Panc1 (cell line): ENCODE data around the gene MTTP. TPM values are rescaled to one million over a fixed set of nuclear protein-coding genes. Genes with fewer than 3 reads are reported as not detected.

Experiments
- ATAC-seq: fragments of 200-7000 bp; cut with Tn5 transposase; 2 replicates; pipeline ENCODE4 v1.9.1; 2020; ENCODE audit warnings: mild to moderate bottlenecking, moderate library complexity
- BruUV-seq: library from RNA; stranded (reverse); fragments of 400-500 nt; replicated peaks from 2 replicates; lab custom pipeline; 2021; lab: Mats Ljungman, UMichigan
- CTCF ChIA-PET: fragments of 300-600 bp; sonication (Branson Sonifier 250); formaldehyde crosslinking; loops from one replicate; lab custom pipeline; 2022; ENCODE audit warnings: antibody characterized with exemption; lab: Charles Lee
- POLR2A ChIA-PET: fragments of 300-600 bp; sonication (Branson Sonifier 250); formaldehyde crosslinking; loops from one replicate; lab custom pipeline; 2022; ENCODE audit warnings: antibody characterized with exemption; lab: Charles Lee
- DNase-seq: peaks from one replicate; pipeline ENCODE4 v3.0.0-alpha.2; 2010; ENCODE audit warnings: low read depth, low spot score
- H3K27ac ChIP-seq: 2 replicates; pipeline ENCODE4 v1.5.1; 2011; ENCODE audit warnings: mild to moderate bottlenecking, low read length, inconsistent platforms
- H3K27me3 ChIP-seq: fragments of 200-500 bp; sonication (Bioruptor generic); 2 replicates; pipeline ENCODE4 v1.6.0; 2014; ENCODE audit warnings: low read length, inconsistent platforms; ENCODE audit not compliant: control insufficient read depth, insufficient read depth
- H3K36me3 ChIP-seq: fragments of 200-500 bp; sonication (Bioruptor generic); 2 replicates; pipeline ENCODE4 v1.5.1; 2014; ENCODE audit warnings: inconsistent platforms, mild to moderate bottlenecking, low read length, moderate library complexity; ENCODE audit not compliant: control insufficient read depth, insufficient read depth
- H3K4me1 ChIP-seq: 2 replicates; pipeline ENCODE4 v1.5.1; 2011; ENCODE audit warnings: inconsistent platforms, mild to moderate bottlenecking, low read length, moderate library complexity; ENCODE audit not compliant: control insufficient read depth, insufficient read depth
- H3K4me3 ChIP-seq, 2 experiments: 2 replicates each; pipeline ENCODE4 v1.5.1; 2011 to 2012; ENCODE audit warnings: low read depth in 2 of 2, low read length in 2 of 2, mild to moderate bottlenecking in 2 of 2, inconsistent platforms in 1 of 2, moderate library complexity in 1 of 2
- H3K9me3 ChIP-seq: fragments of 200-500 bp; sonication (Bioruptor generic); 2 replicates; pipeline ENCODE4 v1.5.1; 2014; ENCODE audit warnings: low read depth, mild to moderate bottlenecking, inconsistent platforms, low read length, moderate library complexity; ENCODE audit not compliant: control insufficient read depth, insufficient read depth
- POLR2AphosphoS5 ChIP-seq: IDR thresholded peaks from 2 replicates; pipeline ENCODE4 v1.6.1; 2012; ENCODE audit warnings: mild to moderate bottlenecking, low read depth, low read length, moderate library complexity
- SIN3A ChIP-seq: IDR thresholded peaks from 2 replicates; pipeline ENCODE4 v1.6.1; 2012; ENCODE audit warnings: low read depth, mild to moderate bottlenecking, low read length, moderate library complexity, borderline replicate concordance; ENCODE audit not compliant: insufficient read depth
- TCF7L2 ChIP-seq: IDR thresholded peaks from 2 replicates; pipeline ENCODE4 v1.6.1; 2011; ENCODE audit warnings: mild to moderate bottlenecking, low read depth, low read length, inconsistent platforms
- in situ Hi-C: cut with HindIII; loops from 2 replicates; pipeline ENCODE4 v1.10.0; 2016; ENCODE audit warnings: low sequenced_read_pairs, low pct_unique_long_range_greater_than_20kb
- intact Hi-C: fragments of 100-400 bp; cut with micrococcal nuclease; formaldehyde crosslinking; loops from one replicate; pipeline ENCODE4 v1.10.0; 2022; ENCODE audit not compliant: unreplicated experiment
- total RNA-seq: library from RNA; stranded (reverse); gene quantifications from one replicate; pipeline ENCODE4 v1.2.1, GENCODE V29; 2021; ENCODE audit not compliant: unreplicated experiment
- TF ChIP-seq, protein P1 (sequence below): fragments of 450-650 bp; IDR thresholded peaks from 2 replicates; pipeline ENCODE4 v1.5.1; 2017; ENCODE audit warnings: mild to moderate bottlenecking
- TF ChIP-seq, protein P2 (sequence below), 2 experiments: IDR thresholded peaks; 2 replicates each; pipeline ENCODE4 v1.6.1; 2011 to 2012; ENCODE audit warnings: low read depth in 2 of 2, control low read depth in 1 of 2, low read length in 1 of 2, mild to moderate bottlenecking in 1 of 2, moderate library complexity in 1 of 2; ENCODE audit not compliant: insufficient read depth in 1 of 2

Gene MTTP
- total RNA-seq, 1 experiment from 2014 or later = 0.26 TPM

DNA sequence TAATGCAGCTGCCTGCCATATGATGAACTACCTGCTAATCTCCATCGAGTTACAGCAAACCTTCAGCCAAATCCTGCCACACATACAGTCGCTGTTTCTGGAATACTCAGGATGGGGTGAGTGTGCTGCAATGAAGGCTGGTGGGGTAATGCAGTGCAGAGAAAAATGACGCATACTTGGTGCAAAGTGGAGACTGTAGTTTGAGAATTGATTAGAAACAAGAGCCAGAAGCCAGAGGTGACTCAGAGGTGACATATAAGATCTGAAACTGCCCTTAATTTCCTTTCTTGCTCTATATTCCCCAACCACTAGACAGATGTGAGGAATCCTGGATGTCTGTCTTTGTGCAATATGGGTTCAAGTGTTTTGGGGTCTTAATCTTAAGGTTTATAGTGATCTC lies 61.0 kb downstream of the MTTP start:
- Histone ChIP-seq H3K36me3 (no peaks in the 10 kb centered on the region), H3K27ac (no peak overlapping the region), H3K27me3 (no peaks in the 10 kb centered on the region; the same call in 1 of the 2 replicates), H3K4me3 (no peak overlapping the region), H3K9me3 (no peaks in the 10 kb centered on the region), H3K4me1 (no peaks in the 10 kb centered on the region)
- in situ Hi-C loops (no loop called here), intact Hi-C loops (no loop called here)
- ChIA-PET POLR2A (no interaction called here), CTCF (no interaction called here)
- DNase-seq = no peak
- no TSS peak for BruUV-seq
- TF ChIP-seq SIN3A (no peak), POLR2AphosphoS5 (no peak), TCF7L2 (no peak)
- TF ChIP-seq, protein P1, sequence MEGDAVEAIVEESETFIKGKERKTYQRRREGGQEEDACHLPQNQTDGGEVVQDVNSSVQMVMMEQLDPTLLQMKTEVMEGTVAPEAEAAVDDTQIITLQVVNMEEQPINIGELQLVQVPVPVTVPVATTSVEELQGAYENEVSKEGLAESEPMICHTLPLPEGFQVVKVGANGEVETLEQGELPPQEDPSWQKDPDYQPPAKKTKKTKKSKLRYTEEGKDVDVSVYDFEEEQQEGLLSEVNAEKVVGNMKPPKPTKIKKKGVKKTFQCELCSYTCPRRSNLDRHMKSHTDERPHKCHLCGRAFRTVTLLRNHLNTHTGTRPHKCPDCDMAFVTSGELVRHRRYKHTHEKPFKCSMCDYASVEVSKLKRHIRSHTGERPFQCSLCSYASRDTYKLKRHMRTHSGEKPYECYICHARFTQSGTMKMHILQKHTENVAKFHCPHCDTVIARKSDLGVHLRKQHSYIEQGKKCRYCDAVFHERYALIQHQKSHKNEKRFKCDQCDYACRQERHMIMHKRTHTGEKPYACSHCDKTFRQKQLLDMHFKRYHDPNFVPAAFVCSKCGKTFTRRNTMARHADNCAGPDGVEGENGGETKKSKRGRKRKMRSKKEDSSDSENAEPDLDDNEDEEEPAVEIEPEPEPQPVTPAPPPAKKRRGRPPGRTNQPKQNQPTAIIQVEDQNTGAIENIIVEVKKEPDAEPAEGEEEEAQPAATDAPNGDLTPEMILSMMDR = no peak
- TF ChIP-seq, protein P2, sequence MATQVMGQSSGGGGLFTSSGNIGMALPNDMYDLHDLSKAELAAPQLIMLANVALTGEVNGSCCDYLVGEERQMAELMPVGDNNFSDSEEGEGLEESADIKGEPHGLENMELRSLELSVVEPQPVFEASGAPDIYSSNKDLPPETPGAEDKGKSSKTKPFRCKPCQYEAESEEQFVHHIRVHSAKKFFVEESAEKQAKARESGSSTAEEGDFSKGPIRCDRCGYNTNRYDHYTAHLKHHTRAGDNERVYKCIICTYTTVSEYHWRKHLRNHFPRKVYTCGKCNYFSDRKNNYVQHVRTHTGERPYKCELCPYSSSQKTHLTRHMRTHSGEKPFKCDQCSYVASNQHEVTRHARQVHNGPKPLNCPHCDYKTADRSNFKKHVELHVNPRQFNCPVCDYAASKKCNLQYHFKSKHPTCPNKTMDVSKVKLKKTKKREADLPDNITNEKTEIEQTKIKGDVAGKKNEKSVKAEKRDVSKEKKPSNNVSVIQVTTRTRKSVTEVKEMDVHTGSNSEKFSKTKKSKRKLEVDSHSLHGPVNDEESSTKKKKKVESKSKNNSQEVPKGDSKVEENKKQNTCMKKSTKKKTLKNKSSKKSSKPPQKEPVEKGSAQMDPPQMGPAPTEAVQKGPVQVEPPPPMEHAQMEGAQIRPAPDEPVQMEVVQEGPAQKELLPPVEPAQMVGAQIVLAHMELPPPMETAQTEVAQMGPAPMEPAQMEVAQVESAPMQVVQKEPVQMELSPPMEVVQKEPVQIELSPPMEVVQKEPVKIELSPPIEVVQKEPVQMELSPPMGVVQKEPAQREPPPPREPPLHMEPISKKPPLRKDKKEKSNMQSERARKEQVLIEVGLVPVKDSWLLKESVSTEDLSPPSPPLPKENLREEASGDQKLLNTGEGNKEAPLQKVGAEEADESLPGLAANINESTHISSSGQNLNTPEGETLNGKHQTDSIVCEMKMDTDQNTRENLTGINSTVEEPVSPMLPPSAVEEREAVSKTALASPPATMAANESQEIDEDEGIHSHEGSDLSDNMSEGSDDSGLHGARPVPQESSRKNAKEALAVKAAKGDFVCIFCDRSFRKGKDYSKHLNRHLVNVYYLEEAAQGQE (IDR thresholded peaks at IDR 0.05; ENCODE audit: insufficient read depth in 1 of 2, low read depth in 2 of 2, low read length in 1 of 2) = no peak
- ATAC-seq = no peak

DNA sequence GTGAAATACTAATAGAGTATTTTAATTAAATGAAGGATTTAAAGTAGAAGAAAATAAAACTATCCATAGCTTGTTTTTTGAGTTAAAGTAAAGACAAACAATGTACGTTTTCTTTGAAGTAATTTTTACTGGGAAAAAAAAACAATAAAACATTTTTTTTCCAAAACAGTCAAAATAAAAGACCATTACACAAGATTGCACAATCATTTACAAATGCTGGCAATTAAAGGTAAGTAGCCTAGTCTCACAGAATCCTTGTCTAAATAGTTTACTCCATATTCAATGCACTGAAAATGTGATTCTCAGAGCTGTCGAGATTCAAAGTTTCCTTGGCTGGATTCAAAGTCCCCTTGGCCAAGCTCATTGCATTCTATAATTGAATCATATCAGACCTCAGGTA lies 61.8 kb downstream of the MTTP start:
- CTCF ChIA-PET = no interaction called here
- ATAC-seq = no peak
- no peaks in the 10 kb centered on the region; the same call in 1 of the 2 replicates for H3K27me3 ChIP-seq
- in situ Hi-C loops = no loop called here
- no peaks in the 10 kb centered on the region for H3K4me1 ChIP-seq
- intact Hi-C loops = no loop called here
- no peak overlapping the region for H3K27ac ChIP-seq
- DNase-seq = no peak
- no peaks in the 10 kb centered on the region for H3K9me3 ChIP-seq
- H3K36me3 ChIP-seq = no peaks in the 10 kb centered on the region
- TF ChIP-seq, protein P2 (IDR thresholded peaks at IDR 0.05; ENCODE audit: insufficient read depth in 1 of 2, low read depth in 2 of 2, low read length in 1 of 2) = no peak
- no peak for TF ChIP-seq SIN3A
- TF ChIP-seq TCF7L2 = no peak
- TF ChIP-seq, protein P1 = no peak
- no peak for TF ChIP-seq POLR2AphosphoS5
- POLR2A ChIA-PET = no interaction called here
- BruUV-seq = no TSS peak
- no peak overlapping the region for H3K4me3 ChIP-seq
